OCI-LY7 (cell line): ENCODE measurements around the gene KLF18. TPM values are rescaled to one million over a fixed set of nuclear protein-coding genes. Genes with fewer than 3 reads are reported as not detected.

Experiments used
- BruUV-seq: library from RNA; stranded (reverse); fragments of 400-500 nt; replicated peaks from 2 replicates; lab custom pipeline; 2021; lab: Mats Ljungman, UMichigan
- CTCF ChIA-PET: fragments of 300-600 bp; sonication (Branson Sonifier 250); formaldehyde crosslinking; loops from one replicate; lab custom pipeline; 2022; ENCODE audit warnings: antibody characterized with exemption; ENCODE audit not compliant: unreplicated experiment; lab: Charles Lee
- POLR2A ChIA-PET: fragments of 300-600 bp; sonication (Branson Sonifier 250); formaldehyde crosslinking; loops from one replicate; lab custom pipeline; 2022; ENCODE audit warnings: antibody characterized with exemption; lab: Charles Lee
- DNase-seq: peaks from one replicate; pipeline ENCODE4 v3.0.0-alpha.2; 2015; ENCODE audit warnings: low spot score
- H2AFZ ChIP-seq: fragments of 200-600 bp; sonication (generic), shearing (Covaris generic); 2 replicates; pipeline ENCODE4 v1.6.1; 2014; ENCODE audit warnings: mild to moderate bottlenecking, antibody characterized with exemption, low read length, moderate library complexity
- H3K27ac ChIP-seq: fragments of 200-600 bp; sonication (generic); 2 replicates; pipeline ENCODE4 v1.5.1; 2014; ENCODE audit warnings: mixed run types, low read depth, mild to moderate bottlenecking, moderate library complexity, low read length, inconsistent platforms; ENCODE audit not compliant: poor library complexity, severe bottlenecking
- H3K36me3 ChIP-seq: fragments of 200-600 bp; sonication (generic); 2 replicates; pipeline ENCODE4 v1.6.1; 2014; ENCODE audit warnings: mild to moderate bottlenecking, antibody characterized with exemption, low read length, moderate library complexity, mixed read lengths; ENCODE audit not compliant: insufficient read depth
- H3K4me1 ChIP-seq: fragments of 200-600 bp; sonication (generic); 2 replicates; pipeline ENCODE4 v1.5.1; 2014; ENCODE audit warnings: mild to moderate bottlenecking, low read length; ENCODE audit not compliant: insufficient read depth, poor library complexity, severe bottlenecking
- H3K4me2 ChIP-seq: fragments of 200-600 bp; sonication (generic); 2 replicates; pipeline ENCODE4 v1.6.1; 2014; ENCODE audit warnings: mild to moderate bottlenecking, low read length
- H3K4me3 ChIP-seq: fragments of 200-600 bp; sonication (generic); 2 replicates; pipeline ENCODE4 v1.5.1; 2014; ENCODE audit warnings: mild to moderate bottlenecking, low read depth, low read length; ENCODE audit not compliant: poor library complexity, severe bottlenecking
- H3K79me2 ChIP-seq: fragments of 200-600 bp; sonication (generic); 2 replicates; pipeline ENCODE4 v1.6.1; 2016; ENCODE audit warnings: low read depth, mild to moderate bottlenecking, low read length, moderate library complexity, mixed read lengths; ENCODE audit not compliant: insufficient read depth
- H3K9me2 ChIP-seq: fragments of 200-600 bp; sonication (generic); 2 replicates; pipeline ENCODE4 v1.6.1; 2016; ENCODE audit warnings: mild to moderate bottlenecking, low read length, mixed read lengths; ENCODE audit not compliant: insufficient read depth
- H3K9me3 ChIP-seq: fragments of 200-600 bp; sonication (generic); 2 replicates; pipeline ENCODE4 v1.6.1; 2014; ENCODE audit warnings: mild to moderate bottlenecking, mixed run types, low read length, mixed read lengths
- H4K20me1 ChIP-seq: fragments of 200-600 bp; sonication (generic); 2 replicates; pipeline ENCODE4 v1.6.1; 2014; ENCODE audit warnings: mild to moderate bottlenecking, antibody characterized with exemption, low read length, moderate library complexity, mixed read lengths; ENCODE audit not compliant: insufficient read depth
- CTCF ChIP-seq: fragments of 200-600 bp; sonication (generic); conservative IDR thresholded peaks from 2 replicates; pipeline ENCODE4 v1.5.1; 2014; ENCODE audit warnings: mild to moderate bottlenecking, antibody characterized with exemption, low read length, moderate library complexity, mixed read lengths
- EZH2phosphoT487 ChIP-seq: fragments of 200-600 bp; sonication (generic); IDR thresholded peaks from 2 replicates; pipeline ENCODE4 v1.6.1; 2018; ENCODE audit warnings: low read depth, borderline replicate concordance, mild to moderate bottlenecking, mixed run types, antibody characterized with exemption, low read length, moderate library complexity, mixed read lengths
- intact Hi-C: fragments of 100-400 bp; cut with micrococcal nuclease; formaldehyde crosslinking; loops from one replicate; pipeline ENCODE4 v1.10.0; 2022; ENCODE audit not compliant: unreplicated experiment
- total RNA-seq, 2 experiments: library from RNA; depleted of rRNA in 1 of 2; stranded (reverse); fragments of >200 nt in 1 of 2; shearing (Covaris generic) in 1 of 2; gene quantifications; 2 replicates each; pipeline ENCODE4 v1.2.3, GENCODE V29; 2014 to 2022

The KLF18 gene
- total RNA-seq, 2 experiments from 2014 or later, result not detected

- BruUV-seq, result no TSS peak
- intact Hi-C loops, result no loop called here
- POLR2A ChIA-PET, result no interaction called here
Observed at GRCh38 chr1:44157903-44158302, 16.5 kb upstream of the KLF18 start.

GRCh38 chr1:44154049-44154448, 12.6 kb upstream of the KLF18 start:
- H4K20me1 ChIP-seq, result no peaks in the 10 kb centered on the region
- H2AFZ ChIP-seq, result no peak overlapping the region
- CTCF ChIA-PET, result no interaction called here
- intact Hi-C loops, result no loop called here
- H3K4me3 ChIP-seq, result no peak overlapping the region
- H3K4me2 ChIP-seq, result no peak overlapping the region
- POLR2A ChIA-PET, result no interaction called here
- H3K9me3 ChIP-seq, result no peaks in the 10 kb centered on the region
- TF ChIP-seq EZH2phosphoT487 (no peak), CTCF (no peak)
- H3K4me1 ChIP-seq, result no peaks in the 10 kb centered on the region
- BruUV-seq, result no TSS peak
- no peak overlapping the region for H3K27ac ChIP-seq
- H3K79me2 ChIP-seq, result no peaks in the 10 kb centered on the region
- no peak for DNase-seq
- no peaks in the 10 kb centered on the region for H3K36me3 ChIP-seq
- no peaks in the 10 kb centered on the region for H3K9me2 ChIP-seq

More at GRCh38 chr1:44157903-44158302, 16.5 kb upstream of the KLF18 start:
- TF ChIP-seq EZH2phosphoT487 (no peak), CTCF (no peak)
- H3K4me3 ChIP-seq, result no peak overlapping the region
- no peak overlapping the region for H2AFZ ChIP-seq
- no peaks in the 10 kb centered on the region for H4K20me1 ChIP-seq
- DNase-seq, result no peak
- H3K4me2 ChIP-seq, result no peak overlapping the region
- CTCF ChIA-PET, result no interaction called here
- H3K36me3 ChIP-seq, result no peaks in the 10 kb centered on the region
- H3K9me2 ChIP-seq, result no peaks in the 10 kb centered on the region
- H3K9me3 ChIP-seq, result no peaks in the 10 kb centered on the region
- no peaks in the 10 kb centered on the region for H3K4me1 ChIP-seq
- no peaks in the 10 kb centered on the region for H3K79me2 ChIP-seq
- no peak overlapping the region for H3K27ac ChIP-seq

- Histone ChIP-seq H2AFZ (no peak overlapping the region), H3K9me2 (no peaks in the 10 kb centered on the region), H3K4me2 (no peak overlapping the region), H3K9me3 (no peaks in the 10 kb centered on the region), H3K36me3 (no peaks in the 10 kb centered on the region), H4K20me1 (no peaks in the 10 kb centered on the region), H3K4me1 (no peaks in the 10 kb centered on the region), H3K4me3 (no peak overlapping the region), H3K27ac (no peak overlapping the region), H3K79me2 (no peaks in the 10 kb centered on the region)
- no peak for DNase-seq
- intact Hi-C loops, result no loop called here
- ChIA-PET CTCF (no interaction called here), POLR2A (interaction anchor here (0.6 kb wide), 1 partner anchor 332 kb away, joined by 5 read pairs; no protein-coding TSS in a partner anchor)
- TF ChIP-seq CTCF (no peak), EZH2phosphoT487 (no peak)
- BruUV-seq, result no TSS peak
Observed at GRCh38 chr1:44152692-44153091, 11.3 kb upstream of the KLF18 start.
